Central memory CD4-positive, alpha-beta T cell (primary cell): ENCODE measurements around the gene CELF2.

Source experiments
- DNase-seq: peaks from one replicate; pipeline ENCODE4 v3.0.0; 2022

CELF2 gene

DNA sequence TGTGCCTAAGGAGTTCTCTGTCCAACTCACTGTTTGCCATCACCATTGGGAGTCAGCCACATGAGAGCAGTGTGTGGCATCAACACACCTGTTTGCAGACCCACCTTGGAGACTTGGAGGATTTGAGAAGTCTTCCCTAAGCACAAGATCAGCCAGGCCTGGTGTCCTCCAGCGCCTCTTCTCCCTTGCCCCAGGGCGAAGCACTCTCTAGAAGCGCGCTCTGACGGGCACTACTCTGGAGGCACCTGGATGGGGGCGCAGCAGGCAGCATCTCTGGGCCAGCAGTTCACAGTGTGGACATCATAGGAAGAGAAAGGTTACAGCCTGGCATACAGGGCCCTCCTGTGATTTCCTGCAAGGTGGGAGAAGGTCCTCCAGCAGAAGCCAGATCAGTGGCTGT, 289.3 kb downstream of the CELF2 start:
- no peak for DNase-seq

DNA sequence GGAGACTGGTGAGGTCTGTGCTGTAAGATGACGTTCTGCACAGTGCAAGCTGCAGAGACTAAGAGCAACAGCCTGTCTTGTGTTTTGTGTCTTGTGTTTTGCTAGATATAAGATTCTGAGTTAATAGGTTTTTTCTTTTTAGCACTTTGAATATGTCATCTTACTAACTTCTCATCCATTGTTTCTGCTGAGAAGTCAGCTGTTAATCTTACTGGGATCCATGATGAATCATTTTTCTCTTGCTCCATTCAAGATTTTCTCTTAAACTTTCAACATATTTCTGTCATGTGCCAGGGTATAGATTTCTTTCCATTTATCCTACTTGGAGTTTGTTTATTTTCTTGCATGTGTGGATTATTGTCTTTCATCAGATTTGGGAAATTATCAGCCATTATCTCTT, 290.3 kb downstream of the CELF2 start:
- no peak for DNase-seq

DNA sequence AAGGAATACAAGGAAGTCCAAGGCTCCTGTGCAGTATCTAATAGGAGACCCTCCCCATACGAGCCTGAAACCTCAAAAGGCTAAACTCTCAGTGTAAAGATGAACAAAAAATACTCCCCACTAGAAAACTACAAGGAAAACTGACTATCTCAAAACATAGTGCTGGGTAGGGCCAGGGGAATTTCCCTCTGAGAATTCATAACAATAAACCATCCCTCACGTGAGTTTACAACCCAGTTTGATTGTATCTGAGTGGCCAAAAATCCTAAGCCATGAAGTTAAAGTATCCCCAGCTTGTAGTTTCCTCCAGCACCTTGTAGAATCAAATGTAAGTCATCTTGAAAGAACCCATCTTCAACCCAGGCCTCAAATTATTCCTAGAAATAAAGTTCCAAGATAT, 293.4 kb downstream of the CELF2 start:
- DNase-seq: no peak

DNA sequence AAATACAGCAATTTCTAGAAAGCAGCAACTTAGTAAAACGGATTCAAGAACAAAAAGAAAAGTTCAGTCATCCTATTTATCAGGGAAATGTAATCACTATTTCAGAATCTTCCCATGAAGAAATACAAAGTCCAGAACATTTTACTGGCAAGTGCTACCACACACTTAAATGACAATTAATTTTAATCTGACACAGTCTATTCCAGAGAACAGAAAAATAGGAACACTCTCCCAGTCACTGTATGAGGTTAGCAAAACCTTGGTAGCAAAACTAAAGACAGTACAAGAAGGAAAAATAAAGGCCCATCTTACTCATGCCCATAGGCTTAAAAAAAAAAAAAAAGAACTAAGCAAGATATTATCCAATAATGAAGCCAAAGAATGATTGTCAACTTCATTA, 295.8 kb downstream of the CELF2 start:
- no peak for DNase-seq

DNA sequence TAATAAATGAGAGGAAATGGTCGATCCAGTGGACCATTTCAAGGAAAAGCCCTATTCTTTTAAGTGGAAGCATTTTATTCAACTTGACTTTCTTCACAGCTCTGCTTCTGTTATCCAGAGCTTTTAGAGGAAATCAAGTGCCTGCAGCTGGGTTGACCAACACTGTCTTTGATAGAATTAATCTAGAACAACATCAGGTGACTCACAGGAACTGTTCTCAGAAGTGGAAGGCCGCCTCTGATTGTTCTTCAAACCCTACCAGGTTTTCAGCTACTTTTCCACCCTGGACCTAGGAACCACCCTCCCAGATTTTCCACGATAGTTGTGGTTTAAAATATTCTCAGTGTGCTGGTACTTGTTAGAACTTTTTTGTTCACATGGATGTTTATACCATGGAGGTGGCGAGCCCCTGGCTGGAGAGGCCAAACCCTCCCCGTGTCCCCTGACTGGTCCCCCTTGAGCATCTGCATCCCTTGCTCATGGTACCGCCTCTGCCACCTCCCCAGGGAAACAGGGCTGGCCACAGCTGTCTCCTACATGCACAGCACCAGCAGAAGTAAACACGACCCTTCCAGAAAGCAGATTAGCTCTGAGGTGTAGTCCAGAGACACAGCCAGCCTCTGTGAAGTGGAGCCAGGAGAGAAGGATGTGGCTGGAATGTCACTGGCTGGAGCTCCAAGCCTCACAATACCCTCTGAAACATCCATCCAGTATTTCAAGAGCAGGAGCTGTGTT, 300.4 kb downstream of the CELF2 start:
- no peak for DNase-seq

DNA sequence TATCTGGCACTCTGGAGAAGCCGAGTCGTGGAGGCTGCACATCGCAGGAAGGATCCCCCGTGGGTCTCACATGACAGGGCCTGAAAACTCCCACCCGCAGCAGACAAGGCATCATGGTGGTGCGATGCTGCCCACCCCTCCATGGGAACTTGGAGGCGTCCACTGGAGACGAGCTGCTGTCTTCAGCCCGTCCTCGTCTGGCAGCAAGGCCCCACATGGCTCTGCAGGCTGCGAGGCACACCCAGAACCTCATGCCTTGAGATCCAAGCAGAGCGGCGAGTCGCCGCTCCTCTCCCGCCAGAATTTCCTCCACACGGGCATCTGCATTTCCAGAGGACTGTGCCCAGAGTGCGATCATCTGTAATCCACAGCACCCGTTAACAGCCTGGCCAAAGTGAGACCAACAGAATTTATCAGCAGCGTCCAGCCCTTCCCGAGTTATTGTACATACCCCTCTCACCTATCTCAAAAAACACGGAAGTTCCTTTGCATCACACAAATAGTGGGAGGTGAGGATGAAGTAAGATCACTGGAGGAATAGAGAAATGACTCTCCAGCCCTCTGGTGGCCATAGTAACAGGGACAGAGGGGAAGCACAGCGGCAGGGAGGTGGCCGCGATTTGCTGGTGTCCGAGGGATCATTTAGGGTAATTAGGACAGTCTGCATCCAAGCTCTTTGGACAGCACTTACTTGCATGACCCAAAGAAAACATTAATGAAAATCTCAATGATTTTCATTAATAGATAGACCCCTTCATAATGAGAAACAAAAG, 301.3 kb downstream of the CELF2 start:
- no peak for DNase-seq

DNA sequence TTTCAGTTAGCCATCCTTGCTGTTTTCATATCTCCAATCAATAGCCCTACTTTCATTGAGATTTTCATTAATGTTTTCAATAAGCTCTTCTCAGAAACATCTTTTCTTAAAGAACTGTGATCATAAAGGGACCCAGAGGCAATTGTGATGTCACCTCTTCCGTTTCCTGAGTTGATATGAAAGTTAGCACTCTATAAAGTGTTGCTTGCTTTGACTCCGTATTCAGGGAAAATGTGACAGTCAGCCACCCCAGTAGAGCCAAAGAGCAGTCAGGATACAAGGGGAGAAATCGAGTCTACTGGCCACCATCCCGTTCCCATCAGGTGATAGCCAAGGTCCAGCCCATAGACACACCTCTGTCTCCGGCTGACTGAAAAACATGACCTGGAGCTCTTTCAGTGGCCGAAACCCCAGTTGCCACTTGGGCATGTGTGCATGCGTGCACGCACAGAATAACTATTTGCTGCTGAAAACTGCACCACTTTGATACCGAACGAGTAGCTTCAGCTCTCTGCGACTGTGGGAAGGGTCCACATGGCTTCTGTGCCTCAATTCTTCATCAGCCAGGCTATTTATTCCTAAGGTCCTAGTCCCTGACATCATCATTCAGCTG, 302.4 kb downstream of the CELF2 start:
- DNase-seq: no peak

DNA sequence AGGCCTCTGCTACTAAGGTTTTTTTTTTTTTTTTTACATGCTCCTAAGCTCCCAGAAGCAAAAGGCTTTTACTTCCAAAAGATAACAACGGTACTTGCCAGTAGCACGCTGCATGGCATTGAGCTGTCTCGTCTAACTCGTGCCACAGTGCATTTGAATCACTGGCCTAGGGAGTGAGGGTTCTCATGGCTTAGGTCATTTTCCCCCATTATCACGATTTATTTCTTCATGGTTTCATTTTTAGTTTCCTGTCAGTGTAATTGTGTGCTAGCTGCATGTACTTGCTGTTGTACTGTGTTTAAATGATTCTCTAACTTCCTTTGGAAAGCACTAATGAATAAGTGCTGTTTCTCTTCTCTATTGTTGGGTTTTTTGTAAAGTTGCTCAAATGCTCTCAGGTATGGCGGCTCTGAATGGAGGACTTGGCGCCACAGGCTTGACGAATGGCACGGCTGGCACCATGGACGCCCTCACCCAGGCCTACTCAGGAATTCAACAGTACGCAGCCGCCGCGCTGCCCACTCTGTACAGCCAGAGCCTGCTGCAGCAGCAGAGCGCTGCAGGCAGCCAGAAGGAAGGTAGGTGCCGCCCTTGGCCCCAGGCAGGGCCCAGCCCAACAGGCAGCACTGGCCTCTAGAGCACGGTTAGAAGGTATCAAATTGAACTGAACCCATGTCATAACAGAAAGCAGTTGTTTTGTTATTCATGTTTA, 303.3 kb downstream of the CELF2 start:
- no peak for DNase-seq

DNA sequence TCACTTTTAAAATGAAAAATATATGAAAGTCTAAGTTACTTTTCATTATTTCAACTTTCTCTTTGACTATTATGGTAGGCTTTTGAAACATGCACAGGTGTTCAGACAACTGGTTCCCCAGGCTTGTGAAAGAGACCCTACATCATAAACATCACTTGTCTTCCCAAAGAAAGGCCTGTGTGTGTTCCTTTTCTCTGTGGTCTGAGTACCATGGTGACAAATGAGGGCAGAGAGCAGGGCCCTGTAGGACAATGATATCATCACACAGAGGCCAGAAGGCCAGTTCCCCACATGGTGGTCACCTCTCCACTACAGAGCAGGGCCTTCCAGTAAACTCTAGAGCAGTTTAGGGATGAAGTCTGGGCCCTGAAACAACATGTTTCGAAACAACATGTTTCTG, 305.0 kb downstream of the CELF2 start:
- no peak for DNase-seq

DNA sequence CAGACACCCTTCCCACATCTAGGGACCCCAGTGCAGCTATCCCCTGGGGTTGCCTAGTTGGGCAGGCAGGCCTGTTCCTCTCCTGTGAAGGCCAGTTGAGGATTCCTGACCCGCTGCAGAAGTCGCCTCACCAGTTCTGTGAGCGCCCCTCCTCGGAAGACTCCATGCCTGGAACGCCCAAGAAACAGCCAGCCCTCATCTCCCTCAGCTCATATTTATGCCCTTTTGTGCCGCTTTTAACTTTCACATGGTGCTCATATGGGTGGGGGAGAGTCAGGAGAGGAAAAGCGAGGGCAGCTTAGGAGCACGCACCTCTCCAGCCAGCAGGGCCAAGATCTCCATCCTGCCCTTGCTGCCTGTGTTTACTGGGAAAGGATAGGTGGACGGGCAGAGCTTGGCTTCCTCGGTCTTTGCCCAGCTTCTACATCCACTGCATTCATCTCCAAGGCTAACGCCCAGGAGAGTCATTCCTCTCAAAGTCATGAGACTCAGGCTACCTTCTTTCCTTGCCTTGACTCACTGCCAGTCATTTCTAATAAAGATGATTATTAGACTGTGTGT, 307.2 kb downstream of the CELF2 start:
- DNase-seq: no peak

DNA sequence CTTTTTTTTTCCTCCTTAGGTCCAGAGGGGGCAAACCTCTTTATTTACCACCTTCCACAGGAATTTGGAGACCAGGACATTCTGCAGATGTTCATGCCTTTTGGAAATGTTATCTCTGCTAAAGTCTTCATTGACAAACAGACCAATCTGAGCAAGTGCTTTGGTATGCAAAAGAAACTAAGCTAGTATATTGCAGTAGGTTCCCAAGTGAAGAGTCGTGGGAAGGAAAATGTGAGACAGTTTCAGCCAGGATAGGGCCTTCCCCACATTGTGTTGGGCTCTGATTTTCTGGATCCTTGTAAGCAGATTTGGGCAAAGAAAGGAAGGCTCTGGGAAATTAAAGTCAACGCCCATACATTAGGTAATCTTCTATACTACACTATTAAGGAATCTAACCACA, 308.1 kb downstream of the CELF2 start:
- DNase-seq: no peak

DNA sequence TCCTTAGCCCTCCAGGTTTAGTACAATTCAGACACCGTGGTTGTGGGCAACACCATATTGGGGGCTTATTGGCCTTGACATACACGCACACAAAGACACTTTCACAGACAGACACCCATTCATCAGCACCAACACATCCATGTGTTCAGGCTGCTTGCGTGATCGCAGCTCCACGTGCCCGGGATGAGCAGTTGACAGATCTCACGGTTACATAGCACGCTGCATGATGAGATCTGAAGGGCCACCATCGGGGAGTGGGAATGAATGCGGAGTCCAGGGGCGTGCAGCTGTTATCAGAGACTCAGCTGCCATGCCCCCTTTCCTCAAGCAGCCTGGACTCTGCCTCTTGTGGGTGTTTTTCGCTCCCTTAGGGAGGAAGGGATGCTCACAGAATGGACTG, 308.6 kb downstream of the CELF2 start:
- no peak for DNase-seq

DNA sequence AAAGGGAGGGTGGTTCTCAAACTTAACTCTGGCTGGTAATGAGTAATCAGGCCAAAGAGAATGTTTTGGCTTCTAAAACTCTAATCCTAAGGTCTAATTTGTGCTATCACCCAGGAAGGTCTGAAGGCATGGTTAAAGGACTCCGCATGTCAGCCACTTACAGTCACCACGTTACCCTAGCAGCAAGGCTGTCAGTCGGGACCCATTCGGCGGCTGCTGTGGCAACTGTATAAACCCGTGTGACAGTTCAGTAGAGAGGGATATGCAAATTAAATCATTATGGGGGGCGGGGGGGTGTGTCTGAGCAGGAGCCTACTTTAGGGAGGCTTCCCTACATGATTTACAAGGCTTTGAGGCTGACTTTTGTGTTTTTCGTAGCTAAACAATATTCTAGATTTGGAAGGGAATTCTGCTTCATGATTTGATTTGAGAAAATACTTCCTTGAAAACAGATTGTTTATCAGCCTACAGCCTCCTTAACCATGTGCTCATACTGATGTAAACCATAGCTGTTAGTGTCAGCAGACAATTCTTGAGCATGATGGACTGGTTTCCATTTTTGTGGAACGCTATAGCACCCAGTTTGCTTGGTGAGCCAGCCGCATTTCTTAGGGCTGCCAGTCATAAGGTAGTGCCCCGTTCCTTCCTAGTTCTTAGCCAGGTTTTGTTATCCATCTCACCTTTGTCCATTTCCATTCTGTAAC, 309.4 kb downstream of the CELF2 start:
- DNase-seq: no peak

DNA sequence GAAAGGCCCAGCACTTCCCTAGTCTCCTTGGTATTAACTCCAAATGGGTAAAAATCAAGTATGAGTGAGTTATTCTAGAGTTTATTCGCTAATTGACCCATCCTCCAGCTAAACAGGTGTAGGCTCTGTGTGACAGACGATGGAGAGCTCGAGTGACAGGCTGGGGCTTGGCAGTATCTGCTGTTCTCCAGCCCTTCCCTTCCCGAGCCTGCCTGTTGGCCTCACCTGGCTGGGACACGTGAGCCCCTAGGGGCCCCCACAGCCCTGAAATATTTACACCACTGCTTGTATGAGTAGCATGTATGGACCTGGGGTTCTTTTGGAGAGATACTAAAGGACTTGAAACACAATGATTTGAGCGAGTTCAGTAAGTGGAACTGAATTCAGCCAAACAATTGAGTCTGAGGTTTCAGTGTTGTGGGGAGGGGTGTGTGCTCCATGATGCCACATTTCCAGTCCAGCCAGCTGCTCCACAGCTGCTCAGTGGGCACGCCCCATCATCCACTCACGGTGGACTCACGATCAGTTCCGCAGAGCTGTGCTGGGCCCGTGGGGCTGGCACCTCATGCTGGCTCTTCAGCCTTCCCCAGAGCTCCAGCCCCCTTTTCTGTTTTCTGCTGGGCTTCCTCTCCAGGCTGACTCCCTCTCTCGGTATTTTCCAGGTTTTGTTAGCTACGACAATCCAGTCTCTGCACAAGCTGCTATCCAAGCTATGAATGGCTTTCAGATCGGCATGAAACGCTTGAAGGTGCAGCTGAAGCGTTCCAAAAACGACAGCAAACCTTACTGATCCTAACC, 310.8 kb downstream of the CELF2 start:
- no peak for DNase-seq

DNA sequence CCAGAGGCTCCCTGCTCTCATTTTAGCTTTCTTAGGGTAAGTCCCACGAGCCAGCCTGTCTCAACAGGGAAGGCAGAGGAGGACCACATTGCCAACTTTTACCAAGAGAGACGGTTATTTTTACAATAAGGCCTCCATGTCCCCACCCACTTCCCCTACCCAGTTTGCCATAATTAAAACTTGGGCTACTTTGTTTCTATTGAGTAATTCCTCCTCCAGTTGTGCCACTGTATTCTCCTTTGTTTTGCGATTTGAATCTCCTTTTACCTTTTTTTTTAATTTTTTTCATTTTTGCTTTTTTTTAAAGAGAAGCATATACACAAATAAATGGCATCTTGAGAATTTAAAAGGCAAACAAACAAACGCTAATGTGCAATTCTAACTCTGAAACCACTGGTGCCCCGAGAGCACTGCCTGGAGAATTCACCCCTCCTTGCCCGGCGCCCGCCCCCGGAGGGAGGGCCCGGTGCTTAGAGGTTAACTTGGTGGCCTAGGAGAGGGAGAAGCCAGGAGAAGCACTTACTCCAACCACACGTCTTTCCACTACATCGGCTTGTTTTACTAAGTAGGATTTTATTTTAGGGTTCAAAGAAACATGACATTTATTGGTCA, 311.5 kb downstream of the CELF2 start:
- DNase-seq: no peak

DNA sequence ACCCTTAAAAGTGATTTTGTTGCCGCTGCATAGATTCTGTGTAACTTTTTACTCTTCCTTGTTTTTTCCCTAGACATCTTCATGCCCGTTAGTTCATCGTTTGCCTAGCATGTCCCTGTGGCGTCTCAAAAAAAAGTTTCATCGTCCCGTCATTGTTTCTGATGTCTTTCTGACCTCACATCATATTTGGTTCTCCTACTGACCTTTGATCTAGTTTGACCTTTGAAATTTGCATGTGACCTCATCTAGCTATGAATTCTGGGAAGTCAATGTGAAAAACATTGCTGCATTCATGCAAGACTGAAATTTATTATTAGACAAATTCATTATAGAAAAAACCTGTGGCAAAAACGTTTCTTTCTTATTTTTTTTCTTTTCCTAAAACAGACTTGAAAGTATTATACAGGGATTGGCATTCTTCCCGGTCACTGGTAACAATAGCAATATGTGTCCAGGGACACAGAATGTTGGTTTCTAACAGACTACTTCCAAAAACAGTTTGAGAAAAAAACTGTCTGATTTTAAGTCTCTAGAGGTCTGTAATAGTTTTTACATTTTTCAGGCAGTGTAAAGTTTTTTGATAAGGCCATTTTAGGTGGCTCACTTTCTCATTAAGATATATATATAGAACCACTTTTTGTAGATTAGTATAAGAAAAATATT, 312.8 kb downstream of the CELF2 start:
- DNase-seq: no peak

DNA sequence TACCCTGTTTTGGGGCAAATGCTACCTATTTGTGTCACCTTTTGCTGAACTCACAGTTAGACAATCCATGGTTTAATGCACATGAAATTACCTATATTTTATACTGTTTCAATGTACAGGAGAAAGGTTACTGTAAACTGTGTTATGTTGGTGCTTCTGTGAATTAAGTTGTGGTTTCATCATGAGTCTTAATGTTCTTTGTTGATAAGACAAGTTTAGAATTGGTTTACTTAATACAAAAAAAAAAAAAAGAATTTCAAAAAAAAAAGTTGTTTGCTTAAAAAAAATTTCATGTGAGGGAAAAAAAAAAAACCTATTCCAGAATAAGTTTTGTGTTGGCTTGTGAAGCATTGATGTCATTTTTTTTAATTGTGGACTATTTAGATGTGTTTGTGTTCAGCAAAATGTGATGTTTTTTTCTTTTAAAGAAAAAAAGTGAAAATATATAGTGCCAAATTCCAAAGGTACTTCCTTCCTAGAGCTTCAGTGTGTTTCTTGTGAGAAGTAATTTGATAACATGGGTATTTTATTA, 313.4 kb downstream of the CELF2 start:
- no peak for DNase-seq

DNA sequence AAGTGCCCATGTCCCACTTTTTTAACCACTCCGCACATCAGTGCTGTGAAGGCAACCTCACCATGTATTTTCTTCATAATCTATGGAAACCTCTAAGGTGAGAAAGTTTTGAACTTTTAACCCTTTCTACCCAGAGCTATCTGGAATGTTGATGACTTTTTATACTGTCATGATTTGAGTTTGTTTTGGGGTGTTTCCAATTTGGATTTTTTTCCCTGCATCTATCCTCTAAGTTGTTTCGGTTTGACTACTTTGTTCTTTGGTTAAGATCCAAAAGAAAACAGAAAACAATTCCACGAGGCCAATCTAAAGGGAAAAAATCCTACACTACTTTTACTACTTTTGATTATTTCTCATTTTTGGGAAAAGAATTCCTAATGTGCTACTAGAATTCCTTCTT, 314.1 kb downstream of the CELF2 start:
- DNase-seq: no peak

DNA sequence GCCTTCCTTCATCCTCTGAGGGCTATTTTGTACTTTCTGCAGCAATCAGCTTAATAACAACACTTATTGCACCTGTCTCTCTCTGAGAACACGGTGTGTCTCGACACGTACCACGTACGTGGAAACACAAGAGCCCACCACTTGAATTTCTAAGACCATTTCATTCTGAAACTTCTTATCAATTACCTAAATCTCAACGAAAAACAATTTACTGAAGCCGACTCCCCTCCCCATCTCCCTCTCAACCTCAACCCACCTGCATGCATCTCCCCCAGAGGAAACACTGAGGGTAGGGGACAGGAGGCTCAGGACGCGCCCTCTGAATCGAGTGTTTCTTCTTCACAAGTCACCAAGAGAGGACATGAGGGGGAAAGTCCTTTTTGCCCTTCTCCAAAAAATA, 315.2 kb downstream of the CELF2 start:
- no peak for DNase-seq

DNA sequence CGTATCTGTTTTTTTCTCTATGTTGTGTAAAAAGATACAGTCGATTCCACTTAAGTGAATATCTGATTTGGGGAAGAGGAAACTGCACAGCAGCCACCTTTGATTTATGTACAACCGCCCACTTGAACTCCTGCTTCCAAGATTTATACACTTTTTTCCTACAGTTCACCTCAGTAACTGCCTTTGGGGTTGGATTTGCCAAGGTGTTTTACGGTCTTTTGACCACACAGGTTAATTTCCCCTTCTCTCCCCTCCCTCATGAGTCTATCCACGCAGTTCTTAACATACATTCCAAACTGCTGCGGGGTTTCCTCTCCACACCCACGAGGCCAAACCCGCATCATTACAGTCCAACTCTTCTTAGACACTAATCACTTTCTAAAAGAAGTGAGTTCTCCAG, 316.8 kb downstream of the CELF2 start:
- no peak for DNase-seq
